ENCODE results near the gene UROC1.

UROC1 gene

GRCh38 chr3:126516152-126516935, 1.2 kb downstream of the UROC1 start:
- DNase-seq = no peak

- DNase-seq = no peak
Observed at GRCh38 chr3:126515066-126515706, 2.4 kb downstream of the UROC1 start.

GRCh38 chr3:126514161-126514560, 3.4 kb downstream of the UROC1 start:
- DNase-seq = no peak

GRCh38 chr3:126512916-126513650, 4.5 kb downstream of the UROC1 start:
- no peak for DNase-seq

- DNase-seq = no peak
Observed at GRCh38 chr3:126512026-126512425, 5.5 kb downstream of the UROC1 start.

- DNase-seq = no peak
Observed at GRCh38 chr3:126511291-126511690, 6.3 kb downstream of the UROC1 start.

GRCh38 chr3:126510308-126510910, 7.2 kb downstream of the UROC1 start:
- no peak for DNase-seq

- no peak for DNase-seq
Observed at GRCh38 chr3:126509597-126510307, 7.8 kb downstream of the UROC1 start.

- DNase-seq = no peak
Observed at GRCh38 chr3:126508564-126508964, 9.0 kb downstream of the UROC1 start.

- DNase-seq = no peak
Observed at GRCh38 chr3:126507886-126508285, 9.7 kb downstream of the UROC1 start.

GRCh38 chr3:126503701-126504100, 13.9 kb downstream of the UROC1 start:
- no peak for DNase-seq

- DNase-seq = no peak
Observed at GRCh38 chr3:126502656-126503055, 14.9 kb downstream of the UROC1 start.

- no peak for DNase-seq
Observed at GRCh38 chr3:126501736-126502135, 15.8 kb downstream of the UROC1 start.

- DNase-seq = no peak
Observed at GRCh38 chr3:126501054-126501453, 16.5 kb downstream of the UROC1 start.

- DNase-seq = no peak
Observed at GRCh38 chr3:126500016-126500415, 17.6 kb downstream of the UROC1 start.

- no peak for DNase-seq
Observed at GRCh38 chr3:126499401-126499800, 18.2 kb downstream of the UROC1 start.

GRCh38 chr3:126498929-126499328, 18.6 kb downstream of the UROC1 start:
- DNase-seq = no peak

- no peak for DNase-seq
Observed at GRCh38 chr3:126498461-126498860, 19.1 kb downstream of the UROC1 start.

GRCh38 chr3:126497956-126498355, 19.6 kb downstream of the UROC1 start:
- no peak for DNase-seq

- no peak for DNase-seq
Observed at GRCh38 chr3:126496894-126497850, 20.4 kb downstream of the UROC1 start.

GRCh38 chr3:126495786-126496185, 21.8 kb downstream of the UROC1 start:
- no peak for DNase-seq

- no peak for DNase-seq
Observed at GRCh38 chr3:126494970-126495230, 22.7 kb downstream of the UROC1 start.
